ENCODE data around the gene XRCC5.

XRCC5 gene

GRCh38 chr2:216086207-216086893 lies 22.8 kb upstream of the XRCC5 start:
- DNase-seq: no peak

DNA sequence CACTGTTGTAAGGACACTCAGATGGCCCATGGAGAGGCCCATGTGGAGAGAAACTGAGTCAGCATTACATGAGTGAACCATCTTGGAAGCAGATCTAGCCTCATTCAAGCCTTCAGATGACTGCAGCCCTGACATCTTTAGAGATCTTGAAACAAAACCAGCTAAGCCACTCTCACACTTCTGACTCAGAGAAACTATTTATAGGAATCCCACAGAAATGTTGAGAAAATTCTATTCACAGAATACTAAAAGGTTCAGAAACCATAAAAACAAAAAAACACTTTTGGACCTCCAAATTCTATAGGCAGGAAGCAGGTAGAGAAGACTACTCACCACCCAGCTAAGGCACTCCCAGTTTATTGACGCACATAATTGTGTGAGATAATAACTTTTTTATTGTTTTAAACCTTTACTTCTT lies 18.8 kb upstream of the XRCC5 start:
- no peak for DNase-seq

GRCh38 chr2:216092646-216093045 lies 16.5 kb upstream of the XRCC5 start:
- DNase-seq: no peak

GRCh38 chr2:216094701-216095100 lies 14.4 kb upstream of the XRCC5 start:
- no peak for DNase-seq

DNA sequence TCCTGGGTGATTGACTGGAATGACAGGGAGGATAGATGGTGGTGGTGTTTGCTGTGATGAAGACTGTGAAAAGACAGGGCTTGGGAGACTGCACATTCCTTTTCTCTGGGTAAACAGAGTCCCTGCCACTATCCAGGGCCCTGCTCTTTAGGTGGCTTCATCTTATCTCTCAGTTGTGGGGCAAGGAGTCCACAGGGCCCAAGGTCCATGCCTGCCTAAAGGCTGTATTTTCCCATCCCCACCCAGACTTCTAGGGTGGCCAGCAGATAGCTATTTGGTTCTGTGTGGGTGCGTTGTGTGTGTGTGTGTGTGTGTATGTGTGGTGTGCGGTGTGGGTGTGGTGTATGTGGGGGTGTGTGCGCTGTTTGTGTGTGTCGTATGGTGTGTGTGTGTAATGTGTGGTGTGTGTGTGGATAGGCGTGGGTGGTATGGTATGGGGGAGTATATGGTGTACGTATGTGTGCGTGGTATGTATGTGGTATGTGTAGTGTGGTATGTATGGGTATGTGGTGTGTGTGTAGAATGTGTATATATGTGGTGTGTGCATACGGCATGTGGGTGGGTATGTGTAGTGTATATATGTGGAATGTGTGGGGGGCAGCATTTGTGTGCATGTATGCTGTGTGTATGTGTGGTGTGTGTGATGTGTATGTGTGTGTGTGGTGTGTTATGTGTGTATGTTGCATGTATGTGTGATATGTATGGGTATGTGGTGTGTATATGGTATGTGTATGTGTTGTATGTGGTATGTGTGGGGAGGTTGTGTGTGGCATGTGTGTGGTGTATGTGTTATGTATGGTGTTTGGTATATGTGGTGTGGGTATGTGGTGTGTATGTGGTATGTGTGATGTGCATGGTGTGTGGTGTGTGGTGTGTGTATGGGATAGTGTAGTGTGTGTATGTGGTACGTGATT lies 10.5 kb upstream of the XRCC5 start:
- no peak for DNase-seq

GRCh38 chr2:216101109-216101508 lies 8.0 kb upstream of the XRCC5 start:
- DNase-seq: no peak

DNA sequence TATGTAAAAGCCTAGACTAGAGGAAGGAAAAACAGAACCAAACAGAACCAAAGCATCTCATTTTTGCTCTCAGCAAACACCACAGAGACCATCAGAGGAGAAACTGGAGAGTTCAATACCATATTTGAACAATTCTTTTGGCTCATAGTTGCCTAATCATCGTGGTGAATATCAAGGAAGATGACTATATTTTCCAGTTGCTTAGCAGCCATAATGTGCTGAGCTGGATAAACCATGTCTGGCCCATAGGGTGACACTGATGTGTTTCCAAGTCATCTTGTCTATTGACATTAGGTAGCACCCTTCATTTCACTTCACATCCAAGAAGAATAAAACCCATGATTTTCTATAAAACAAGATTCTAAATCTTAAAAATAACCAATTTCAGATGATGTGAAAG lies 5.9 kb upstream of the XRCC5 start:
- DNase-seq: no peak

- no peak for DNase-seq
These were observed 4.5 kb upstream of the XRCC5 start for GRCh38 chr2:216104691-216105090.

- DNase-seq: no peak
These were observed 1.8 kb upstream of the XRCC5 start for GRCh38 chr2:216107320-216107719.

- DNase-seq: no peak
These were observed 1.4 kb upstream of the XRCC5 start for GRCh38 chr2:216107760-216108159.

DNA sequence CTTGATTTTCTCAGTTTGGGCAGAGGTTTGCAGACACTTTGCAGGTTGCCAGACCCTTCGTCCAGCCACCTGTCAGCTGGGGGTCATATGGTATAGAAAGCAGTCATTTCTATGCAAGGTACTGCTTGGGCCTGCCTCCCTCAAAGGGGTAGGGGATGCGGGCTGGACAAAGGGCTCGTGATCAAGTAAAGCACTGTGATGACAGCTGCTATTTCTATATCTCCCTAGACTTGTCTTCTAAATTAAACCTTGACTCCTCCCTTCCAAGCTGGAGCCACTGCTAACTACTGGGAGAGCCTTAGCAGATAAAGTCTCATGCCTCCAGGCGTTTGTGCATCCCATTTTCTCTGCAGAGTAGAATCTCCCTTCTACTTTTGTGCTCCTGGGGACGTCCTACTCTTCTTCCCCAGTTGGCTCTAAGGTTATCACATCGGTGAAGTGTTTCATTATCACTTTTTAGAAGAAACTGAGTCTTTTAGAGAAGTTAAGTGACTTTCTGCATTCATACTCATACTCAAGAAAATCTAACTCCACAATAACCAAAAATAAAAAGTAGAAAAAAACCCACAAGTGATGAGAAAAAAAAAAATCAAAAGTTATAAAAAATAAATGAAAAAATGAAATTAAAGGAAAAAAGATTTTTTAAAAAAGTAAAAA lies 710 bp upstream of the XRCC5 start:
- DNase-seq: peak in 1 of 2 experiments; percentile 7

DNA sequence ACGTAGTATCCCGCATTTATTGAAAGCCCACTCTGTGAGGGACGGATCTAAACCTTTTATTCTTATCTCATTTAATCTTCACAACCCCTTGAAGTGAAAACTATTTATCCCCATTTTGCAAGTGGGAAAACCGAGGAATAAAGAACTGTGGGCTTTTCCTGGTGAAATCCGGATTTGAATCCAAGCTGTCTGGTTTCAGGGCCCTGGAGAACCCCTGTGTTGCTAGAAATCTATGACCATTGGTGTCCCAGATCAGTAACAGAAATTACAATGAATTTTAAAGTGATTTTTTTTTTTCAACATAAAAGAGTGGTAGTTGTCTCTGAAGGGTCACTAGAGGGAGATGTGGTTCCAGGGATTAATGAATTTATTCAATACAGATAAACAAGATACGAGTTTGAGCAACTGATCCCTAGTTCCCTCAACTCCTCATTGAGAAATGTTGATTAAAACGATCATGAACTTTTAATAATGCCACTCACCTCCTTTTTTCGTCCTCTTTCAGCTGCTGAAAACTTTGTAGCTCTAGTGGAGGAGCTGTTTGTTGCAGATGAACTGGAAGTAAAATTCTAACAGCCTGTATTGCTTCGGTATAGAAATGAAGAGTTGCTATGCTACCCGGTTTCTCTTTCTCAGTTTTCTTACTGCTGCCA lies 940 bp downstream of the XRCC5 start:
- DNase-seq: peak; percentile 16 to 33

GRCh38 chr2:216110620-216111019 lies 1.5 kb downstream of the XRCC5 start:
- DNase-seq: no peak

- DNase-seq: no peak
These were observed 2.0 kb downstream of the XRCC5 start for GRCh38 chr2:216111122-216111521.

DNA sequence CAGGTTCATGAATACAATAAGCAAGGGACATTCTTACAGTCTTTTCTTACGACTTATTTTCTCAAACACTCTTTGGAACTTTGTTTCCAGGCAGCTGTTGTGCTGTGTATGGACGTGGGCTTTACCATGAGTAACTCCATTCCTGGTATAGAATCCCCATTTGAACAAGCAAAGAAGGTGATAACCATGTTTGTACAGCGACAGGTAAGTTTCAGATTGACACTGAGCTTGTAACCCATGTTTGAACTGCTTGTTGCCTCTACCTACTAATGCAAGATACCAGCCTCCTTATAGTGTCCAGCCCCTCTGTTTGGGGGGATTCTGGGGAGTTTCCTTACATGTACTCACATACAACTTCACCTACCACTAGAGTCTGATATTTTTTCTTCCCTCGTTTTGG lies 3.8 kb downstream of the XRCC5 start:
- no peak for DNase-seq

DNA sequence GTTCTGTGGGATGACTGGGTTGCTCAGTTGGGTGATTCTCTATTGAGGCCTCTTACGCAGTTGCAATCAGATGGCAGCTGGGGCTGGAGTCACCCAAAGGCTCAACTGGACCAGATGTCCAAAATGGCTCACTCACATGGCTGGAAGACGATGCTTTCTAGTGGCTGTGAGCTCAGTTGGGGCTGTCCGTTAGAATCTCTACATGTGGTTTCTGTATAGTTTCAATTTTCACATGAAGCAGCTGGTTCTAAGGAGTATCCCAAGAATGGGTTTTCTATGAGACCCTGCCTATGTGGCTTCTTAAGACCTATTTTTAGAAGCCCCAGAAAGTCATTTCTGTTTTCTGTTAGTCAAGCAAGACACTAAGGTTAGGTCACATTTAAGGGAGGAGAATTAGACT lies 4.4 kb downstream of the XRCC5 start:
- no peak for DNase-seq

- no peak for DNase-seq
These were observed 5.2 kb downstream of the XRCC5 start for GRCh38 chr2:216114382-216114713.

GRCh38 chr2:216114714-216115531 lies 5.8 kb downstream of the XRCC5 start:
- DNase-seq: peak; percentile 99

GRCh38 chr2:216116418-216116817 lies 7.3 kb downstream of the XRCC5 start:
- no peak for DNase-seq

GRCh38 chr2:216117561-216118340 lies 8.6 kb downstream of the XRCC5 start:
- DNase-seq: no peak

DNA sequence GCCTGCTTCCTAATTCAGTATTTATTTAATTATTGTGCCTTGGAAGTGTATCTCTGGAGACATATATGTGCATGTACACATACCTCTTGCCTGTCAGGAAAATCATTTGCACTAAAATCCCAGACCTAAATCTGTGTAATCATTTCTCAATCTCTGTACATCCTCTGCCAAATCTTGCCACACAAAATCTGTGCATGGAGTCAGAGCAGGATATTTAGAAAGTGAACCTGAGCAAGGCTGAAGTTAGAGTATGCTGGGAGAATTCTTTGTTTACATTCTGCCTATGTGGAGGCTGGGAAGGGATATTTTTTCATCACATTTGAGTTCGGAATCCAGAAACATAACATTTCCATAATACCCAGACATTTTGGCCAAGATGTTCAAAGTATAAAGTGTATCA lies 9.3 kb downstream of the XRCC5 start:
- no peak for DNase-seq

DNA sequence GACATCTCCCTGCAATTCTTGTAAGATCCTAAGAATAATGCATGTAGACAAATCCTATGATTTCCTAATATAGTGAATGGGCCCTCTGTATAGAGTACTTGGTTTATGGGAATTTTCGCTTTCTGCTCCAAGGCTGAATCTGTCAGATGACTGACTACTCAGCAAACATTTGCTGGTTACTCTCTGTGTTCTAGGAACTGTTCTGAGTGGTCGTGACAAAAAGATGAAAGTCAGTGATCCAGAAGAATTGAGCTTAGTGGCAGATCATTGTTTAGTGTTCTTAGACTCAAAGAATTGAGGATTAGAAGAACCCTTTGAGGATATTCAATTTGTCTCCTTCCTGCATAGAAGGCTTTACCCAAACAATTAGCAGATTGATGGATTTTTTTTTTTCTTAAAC lies 10.0 kb downstream of the XRCC5 start:
- DNase-seq: no peak
